AG04450 (cell line): Measurements from ENCODE around the gene MMAB. TPM values are rescaled to one million over a fixed set of nuclear protein-coding genes. Genes with fewer than 3 reads are reported as not detected.
"Not testable (repeated sequence)": the region's sequence is repeated elsewhere in the genome, so short reads cannot be mapped to it uniquely, and the experiment has no call there.

Source experiments
- CTCF ChIA-PET: fragments of 300-600, 350-600 bp; formaldehyde crosslinking; extraction: SDS; loops from one replicate; lab custom pipeline; 2022; ENCODE audit warnings: antibody characterized with exemption, inconsistent platforms; lab: Charles Lee
- POLR2A ChIA-PET: fragments of 350-600 bp; formaldehyde crosslinking; extraction: SDS; loops from one replicate; lab custom pipeline; 2021; ENCODE audit warnings: antibody characterized with exemption, inconsistent platforms; lab: Yijun Ruan, JAX
- DNase-seq: peaks from one replicate; pipeline ENCODE4 v3.0.0-alpha.2; 2011; ENCODE audit warnings: low read depth, low spot score
- H3K27ac ChIP-seq: one replicate; pipeline ENCODE4 v1.5.1; 2012; ENCODE audit warnings: low read depth, low read length, control low read depth
- H3K27me3 ChIP-seq: one replicate; pipeline ENCODE4 v1.6.0; 2012; ENCODE audit warnings: low read length; ENCODE audit not compliant: control insufficient read depth, insufficient read depth
- H3K4me3 ChIP-seq: 2 replicates; pipeline ENCODE4 v1.5.1; 2011; ENCODE audit warnings: mild to moderate bottlenecking, low read depth, low read length, control low read depth
- H3K9me3 ChIP-seq: 2 replicates; pipeline ENCODE4 v1.5.1; 2012; ENCODE audit warnings: low read length; ENCODE audit not compliant: control insufficient read depth, insufficient read depth
- polyA plus RNA-seq: library from polyadenylated mRNA; depleted of rRNA; stranded (reverse); fragments of >200 nt; gene quantifications from 2 replicates; pipeline ENCODE4 v1.2.3, GENCODE V29; 2011
- TF ChIP-seq, protein P1 (sequence below): IDR thresholded peaks from 2 replicates; pipeline ENCODE4 v1.5.1; 2011; ENCODE audit warnings: low read depth, low read length, control low read depth, inconsistent platforms

The MMAB gene
- polyA plus RNA-seq, 1 experiment, result 13.0 TPM

- CTCF ChIA-PET, result interaction anchor here (0.5 to 3.0 kb wide), 5 partner anchors 9 to 178 kb away, joined by 3 to 26 read pairs (median 3); no protein-coding TSS in a partner anchor
- no peak for DNase-seq
- no peak overlapping the region for H3K4me3 ChIP-seq
- peaks cover 34% of the 10 kb centered on the region for H3K27me3 ChIP-seq
- POLR2A ChIA-PET, result no interaction called here
- H3K27ac ChIP-seq, result no peak overlapping the region
- H3K9me3 ChIP-seq, result no peaks in the 10 kb centered on the region; the same call in 1 of the 2 replicates
- TF ChIP-seq, protein P1, sequence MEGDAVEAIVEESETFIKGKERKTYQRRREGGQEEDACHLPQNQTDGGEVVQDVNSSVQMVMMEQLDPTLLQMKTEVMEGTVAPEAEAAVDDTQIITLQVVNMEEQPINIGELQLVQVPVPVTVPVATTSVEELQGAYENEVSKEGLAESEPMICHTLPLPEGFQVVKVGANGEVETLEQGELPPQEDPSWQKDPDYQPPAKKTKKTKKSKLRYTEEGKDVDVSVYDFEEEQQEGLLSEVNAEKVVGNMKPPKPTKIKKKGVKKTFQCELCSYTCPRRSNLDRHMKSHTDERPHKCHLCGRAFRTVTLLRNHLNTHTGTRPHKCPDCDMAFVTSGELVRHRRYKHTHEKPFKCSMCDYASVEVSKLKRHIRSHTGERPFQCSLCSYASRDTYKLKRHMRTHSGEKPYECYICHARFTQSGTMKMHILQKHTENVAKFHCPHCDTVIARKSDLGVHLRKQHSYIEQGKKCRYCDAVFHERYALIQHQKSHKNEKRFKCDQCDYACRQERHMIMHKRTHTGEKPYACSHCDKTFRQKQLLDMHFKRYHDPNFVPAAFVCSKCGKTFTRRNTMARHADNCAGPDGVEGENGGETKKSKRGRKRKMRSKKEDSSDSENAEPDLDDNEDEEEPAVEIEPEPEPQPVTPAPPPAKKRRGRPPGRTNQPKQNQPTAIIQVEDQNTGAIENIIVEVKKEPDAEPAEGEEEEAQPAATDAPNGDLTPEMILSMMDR, result no peak
Measured at GRCh38 chr12:109605599-109606228, 32.4 kb upstream of the MMAB start.

DNA sequence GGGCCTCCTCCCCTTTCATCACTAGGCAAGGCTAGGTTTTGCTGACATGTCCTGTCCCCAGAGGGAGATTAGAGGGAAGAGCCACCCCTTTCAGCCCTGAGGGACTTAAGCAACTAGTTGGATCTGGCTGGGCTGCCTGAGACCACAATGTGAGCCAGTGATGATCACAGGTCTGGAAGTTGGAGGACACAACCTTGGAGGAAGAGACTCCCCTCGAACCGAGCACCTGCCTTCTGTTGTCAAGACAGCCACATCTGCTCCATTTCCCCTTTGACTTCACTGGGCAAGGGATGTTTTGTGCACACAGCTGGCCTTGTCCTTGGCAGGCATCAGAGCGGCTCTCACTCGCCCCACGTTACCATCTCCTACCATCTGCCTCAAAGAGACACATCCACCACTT lies 31.7 kb upstream of the MMAB start:
- ChIA-PET CTCF (interaction anchor here (0.5 kb wide), 1 partner anchor 177 kb away, joined by 3 read pairs; no protein-coding TSS in a partner anchor), POLR2A (no interaction called here)
- TF ChIP-seq, protein P1, result no peak
- no peak overlapping the region for H3K27ac ChIP-seq
- no peak overlapping the region for H3K4me3 ChIP-seq
- H3K9me3 ChIP-seq, result no peaks in the 10 kb centered on the region; the same call in 1 of the 2 replicates
- H3K27me3 ChIP-seq, result peaks cover 32% of the 10 kb centered on the region
- no peak for DNase-seq

GRCh38 chr12:109604132-109604585 lies 30.9 kb upstream of the MMAB start:
- ChIA-PET POLR2A (no interaction called here), CTCF (interaction anchor here (0.6 kb wide), 1 partner anchor 88 kb away, joined by 9 read pairs; no protein-coding TSS in a partner anchor)
- H3K27me3 ChIP-seq, result peaks cover 28% of the 10 kb centered on the region
- DNase-seq, result no peak
- H3K9me3 ChIP-seq, result no peaks in the 10 kb centered on the region; the same call in 1 of the 2 replicates
- TF ChIP-seq, protein P1, result no peak
- H3K4me3 ChIP-seq, result no peak overlapping the region
- no peak overlapping the region for H3K27ac ChIP-seq

DNA sequence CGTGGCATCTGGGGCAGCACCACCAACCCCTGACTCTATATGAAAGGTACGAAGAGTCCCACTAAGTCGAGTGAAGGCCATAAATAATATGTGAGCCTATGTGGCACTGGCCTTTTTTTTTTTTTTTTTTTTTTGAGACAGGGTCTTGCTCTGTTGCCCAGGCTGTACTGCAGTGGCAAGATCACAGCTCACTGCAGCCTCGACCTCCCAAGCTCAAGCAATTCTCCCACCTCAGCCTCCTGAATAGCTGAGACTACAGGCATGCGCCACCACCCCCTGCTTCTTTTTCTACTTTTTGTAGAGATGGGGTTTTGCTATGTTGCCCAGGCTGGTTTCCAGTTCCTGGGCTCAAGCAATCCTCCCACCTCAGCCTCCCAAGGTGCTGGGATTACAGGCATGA lies 28.8 kb upstream of the MMAB start:
- DNase-seq, H3K4me3 ChIP-seq, H3K27ac ChIP-seq, POLR2A ChIA-PET, H3K9me3 ChIP-seq, CTCF ChIA-PET: not testable (repeated sequence)
- H3K27me3 ChIP-seq, result peaks cover 20% of the 10 kb centered on the region

DNA sequence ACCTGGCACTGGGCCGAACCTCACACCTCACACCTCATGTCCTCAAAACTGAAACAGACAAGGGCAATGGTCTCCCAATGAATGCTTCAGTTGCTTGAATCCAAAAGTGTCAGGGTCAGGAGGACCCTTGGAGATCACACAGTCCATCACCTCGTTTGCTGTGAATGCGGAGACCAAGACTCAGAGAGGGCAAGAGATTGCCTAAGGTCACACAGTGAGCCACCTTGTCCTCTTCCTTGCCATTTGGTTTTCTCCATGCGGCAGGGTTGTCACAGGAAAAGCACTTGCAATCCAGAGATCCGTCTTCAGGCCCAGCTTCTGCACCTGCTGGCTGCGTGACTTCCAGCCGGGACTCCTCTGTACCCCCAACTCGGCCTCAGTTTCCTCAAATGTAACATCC lies 28.3 kb upstream of the MMAB start:
- CTCF ChIA-PET, result interaction anchor here (7.6 kb wide), 1 partner anchor 176 kb away, joined by 201 read pairs; no protein-coding TSS in a partner anchor
- DNase-seq, result no peak
- no peak overlapping the region for H3K27ac ChIP-seq
- no peak overlapping the region for H3K4me3 ChIP-seq
- peaks cover 15% of the 10 kb centered on the region for H3K27me3 ChIP-seq
- no peaks in the 10 kb centered on the region; the same call in 1 of the 2 replicates for H3K9me3 ChIP-seq
- TF ChIP-seq, protein P1, result no peak
- POLR2A ChIA-PET, result no interaction called here
